SK-N-MC (cell line): ENCODE data around the gene FARP2.

ENCODE experiments used
- EZH2 ChIP-seq: fragments of 200-600 bp; sonication (generic); IDR thresholded peaks from one replicate; pipeline ENCODE4 v1.6.1; 2017; ENCODE audit warnings: antibody characterized with exemption
- POLR2AphosphoS5 ChIP-seq: IDR thresholded peaks from 2 replicates; pipeline ENCODE4 v1.6.1; 2012; ENCODE audit warnings: mild to moderate bottlenecking, low read depth, low read length, borderline replicate concordance

GRCh38 chr2:241355983-241356870, at the start of gene FARP2:
- TF ChIP-seq EZH2, result no peak
- peak; percentile 67; the same call in 1 of the 2 replicates for TF ChIP-seq POLR2AphosphoS5
